Activated T-helper 1 cell treated with anti-CD3 and anti-CD28 coated beads, Interleukin-2, amount 50 U/mL, for 16 hours (primary cell): Measurements from ENCODE around the gene MANF.

Experiments used
- DNase-seq, 2 donors: peaks; one replicate each; pipeline ENCODE4 v3.0.0-alpha.2; 2020; ENCODE audit warnings: low read depth in 1 of 2, low spot score in 1 of 2

The MANF gene

DNA sequence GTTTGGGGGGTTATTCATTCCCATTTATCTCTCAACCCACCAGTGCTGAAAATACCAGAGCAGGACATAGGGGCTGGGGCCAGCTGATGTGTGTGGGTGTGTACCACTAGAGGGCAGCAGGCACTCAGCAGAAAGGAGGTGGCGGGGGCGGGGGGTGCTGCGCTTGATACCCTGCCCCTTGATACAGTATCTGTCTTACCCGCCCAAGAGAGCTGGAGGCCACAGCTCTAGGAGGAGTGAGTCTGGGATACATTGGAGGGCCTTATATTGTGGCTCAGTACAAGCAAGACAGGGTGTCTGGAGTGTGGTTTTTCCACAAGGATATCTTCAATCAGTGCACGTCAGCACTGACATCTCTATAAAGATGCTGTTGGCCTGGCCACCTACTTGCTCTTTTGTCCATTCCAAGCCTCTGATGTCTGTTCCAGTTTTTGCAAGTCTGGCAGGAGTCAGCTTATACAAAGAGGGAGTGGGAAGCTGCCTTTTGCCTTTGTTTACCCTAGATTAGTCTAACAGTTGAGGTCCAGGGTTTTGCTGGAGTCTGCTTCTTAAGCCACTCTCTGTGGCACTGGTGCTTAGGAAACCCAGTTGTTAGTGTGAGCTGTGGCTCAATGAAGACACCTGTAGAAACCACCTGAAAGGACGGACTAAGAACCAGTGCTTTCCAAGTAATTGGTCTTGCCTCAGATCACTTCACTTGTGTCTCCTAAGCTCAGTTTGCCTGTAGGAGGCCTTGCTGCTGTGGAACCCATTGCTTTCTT, 4.5 kb downstream of the MANF start:
- DNase-seq: peak in 1 of 2 donors; percentile 30

DNA sequence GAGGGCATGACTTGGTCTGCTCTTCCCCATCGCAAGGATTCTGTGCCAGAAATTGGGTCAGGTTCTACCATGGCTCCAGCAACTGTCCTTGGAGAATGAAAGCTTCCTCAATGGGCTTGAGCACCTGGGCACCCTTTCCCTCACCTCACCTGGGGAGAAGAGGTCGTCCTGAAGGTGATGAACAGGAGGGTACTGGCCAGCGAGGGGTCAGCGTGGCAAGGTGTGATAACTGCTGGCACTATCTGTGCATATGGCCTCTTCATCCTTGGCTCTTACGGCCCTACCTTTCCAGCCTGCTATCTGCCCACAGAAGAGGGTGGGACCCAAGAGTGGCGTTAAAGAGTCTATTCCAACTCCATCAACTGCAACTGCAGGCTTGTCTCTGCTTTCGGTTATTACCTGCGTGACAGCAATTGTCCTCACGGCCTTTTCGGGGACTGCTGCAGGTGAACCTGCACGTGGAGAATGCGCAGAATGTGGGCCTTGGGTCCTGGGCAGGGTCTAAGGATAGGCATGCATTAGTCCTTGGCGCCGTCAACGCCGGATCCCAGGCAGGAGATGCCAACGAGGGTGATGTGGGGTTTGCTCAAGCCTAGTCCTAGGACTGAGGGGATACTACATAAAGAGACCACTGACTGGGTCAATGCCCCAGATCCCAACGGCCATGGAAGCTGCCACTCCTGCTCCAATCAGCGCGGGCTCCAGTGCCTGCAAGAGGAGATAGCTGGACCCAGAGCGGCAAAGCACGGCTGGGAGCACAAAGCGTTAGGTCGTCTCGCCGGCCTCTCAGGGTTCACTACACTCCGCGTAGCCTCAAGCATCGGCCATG, 5.4 kb downstream of the MANF start:
- DNase-seq: no peak

DNA sequence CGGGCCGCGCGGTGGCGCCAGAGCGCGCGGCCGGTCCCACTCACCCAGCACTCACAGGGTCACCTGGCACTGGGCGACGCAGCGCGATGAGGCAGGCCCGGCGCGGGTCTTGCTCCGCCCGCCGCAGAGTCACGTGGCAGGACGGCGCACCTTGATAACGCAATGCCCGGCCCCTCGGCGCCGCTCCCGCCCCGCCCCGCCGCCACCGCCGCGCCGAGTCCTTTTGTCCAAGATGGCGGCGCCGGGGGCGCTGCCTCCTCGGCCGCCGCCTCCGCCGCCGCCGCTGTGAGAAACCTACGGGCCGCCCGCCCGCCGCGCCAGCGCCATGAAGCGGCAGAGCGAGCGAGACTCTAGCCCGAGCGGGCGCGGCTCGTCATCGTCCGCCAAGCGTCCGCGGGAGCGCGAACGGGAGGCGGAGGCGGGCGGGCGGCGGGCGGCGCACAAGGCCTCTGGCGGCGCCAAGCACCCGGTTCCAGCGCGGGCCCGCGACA, 6.0 kb downstream of the MANF start, which contains the start of gene RBM15B:
RBM15B (plus strand) TSS at position 211 of the 491 bp plus-strand sequence; CDS start at position 326, 115 bp downstream.
- peak; percentile 95 to 97 for DNase-seq

DNA sequence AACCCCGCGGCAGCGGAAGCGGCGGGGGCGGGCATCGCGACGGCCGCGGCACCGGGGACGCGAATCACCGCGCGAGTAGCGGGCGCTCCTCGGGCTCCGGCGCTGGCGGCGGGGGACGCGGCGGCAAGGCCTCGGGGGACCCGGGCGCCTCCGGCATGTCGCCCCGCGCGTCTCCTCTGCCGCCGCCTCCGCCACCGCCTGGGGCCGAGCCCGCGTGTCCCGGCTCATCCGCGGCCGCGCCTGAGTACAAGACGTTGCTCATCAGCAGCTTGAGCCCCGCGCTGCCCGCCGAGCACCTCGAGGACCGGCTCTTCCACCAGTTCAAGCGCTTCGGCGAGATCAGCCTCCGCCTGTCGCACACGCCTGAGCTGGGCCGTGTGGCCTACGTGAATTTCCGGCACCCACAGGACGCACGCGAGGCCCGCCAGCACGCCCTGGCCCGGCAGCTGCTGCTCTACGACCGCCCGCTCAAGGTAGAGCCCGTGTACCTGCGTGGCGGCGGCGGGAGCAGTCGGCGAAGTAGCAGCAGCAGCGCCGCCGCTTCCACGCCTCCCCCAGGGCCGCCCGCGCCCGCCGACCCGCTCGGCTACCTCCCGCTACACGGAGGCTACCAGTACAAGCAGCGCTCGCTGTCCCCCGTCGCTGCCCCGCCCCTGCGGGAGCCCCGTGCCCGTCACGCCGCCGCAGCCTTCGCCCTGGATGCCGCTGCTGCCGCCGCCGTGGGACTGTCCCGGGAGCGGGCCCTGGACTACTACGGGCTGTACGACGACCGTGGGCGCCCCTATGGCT, 6.7 kb downstream of the MANF start:
- DNase-seq: peak in 1 of 2 donors; percentile 35

DNA sequence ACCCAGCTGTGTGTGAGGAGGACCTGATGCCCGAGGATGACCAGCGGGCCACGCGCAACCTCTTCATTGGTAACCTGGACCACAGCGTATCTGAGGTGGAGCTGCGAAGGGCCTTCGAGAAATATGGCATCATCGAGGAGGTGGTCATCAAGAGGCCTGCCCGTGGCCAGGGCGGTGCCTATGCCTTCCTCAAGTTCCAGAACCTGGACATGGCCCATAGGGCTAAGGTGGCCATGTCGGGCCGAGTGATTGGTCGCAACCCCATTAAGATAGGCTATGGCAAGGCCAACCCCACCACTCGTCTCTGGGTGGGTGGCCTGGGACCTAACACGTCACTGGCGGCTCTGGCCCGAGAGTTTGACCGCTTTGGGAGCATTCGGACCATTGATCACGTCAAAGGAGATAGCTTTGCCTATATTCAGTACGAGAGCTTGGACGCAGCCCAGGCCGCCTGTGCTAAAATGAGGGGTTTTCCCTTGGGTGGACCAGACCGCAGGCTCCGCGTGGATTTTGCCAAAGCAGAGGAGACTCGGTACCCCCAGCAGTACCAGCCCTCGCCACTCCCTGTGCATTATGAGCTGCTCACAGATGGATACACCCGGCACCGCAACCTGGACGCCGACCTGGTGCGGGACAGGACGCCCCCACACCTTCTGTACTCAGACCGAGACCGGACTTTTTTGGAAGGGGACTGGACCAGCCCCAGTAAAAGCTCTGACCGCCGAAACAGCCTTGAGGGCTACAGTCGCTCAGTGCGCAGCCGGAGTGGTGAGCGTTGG, 7.5 kb downstream of the MANF start:
- no peak for DNase-seq

DNA sequence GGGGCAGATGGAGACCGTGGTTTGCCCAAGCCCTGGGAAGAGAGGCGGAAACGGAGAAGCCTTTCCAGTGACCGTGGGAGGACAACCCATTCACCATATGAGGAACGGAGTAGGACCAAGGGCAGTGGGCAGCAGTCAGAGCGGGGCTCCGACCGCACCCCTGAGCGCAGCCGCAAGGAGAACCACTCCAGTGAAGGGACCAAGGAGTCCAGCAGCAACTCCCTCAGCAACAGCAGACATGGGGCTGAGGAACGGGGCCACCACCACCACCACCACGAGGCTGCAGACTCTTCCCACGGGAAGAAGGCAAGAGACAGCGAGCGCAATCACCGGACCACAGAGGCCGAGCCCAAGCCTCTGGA, 8.0 kb downstream of the MANF start:
- DNase-seq: no peak

DNA sequence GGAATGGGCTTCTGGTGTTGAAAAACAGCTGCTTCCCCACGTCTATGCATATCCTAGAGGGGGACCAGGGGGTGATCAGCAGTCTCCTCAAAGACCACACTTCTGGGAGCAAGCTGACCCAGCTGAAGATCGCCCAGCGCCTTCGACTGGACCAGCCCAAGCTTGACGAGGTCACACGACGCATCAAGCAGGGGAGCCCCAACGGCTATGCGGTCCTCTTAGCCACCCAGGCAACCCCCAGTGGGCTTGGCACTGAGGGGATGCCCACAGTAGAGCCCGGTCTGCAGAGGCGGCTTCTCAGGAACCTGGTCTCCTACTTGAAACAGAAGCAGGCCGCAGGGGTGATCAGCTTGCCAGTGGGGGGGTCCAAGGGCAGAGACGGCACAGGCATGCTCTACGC, 8.5 kb downstream of the MANF start:
- no peak for DNase-seq

DNA sequence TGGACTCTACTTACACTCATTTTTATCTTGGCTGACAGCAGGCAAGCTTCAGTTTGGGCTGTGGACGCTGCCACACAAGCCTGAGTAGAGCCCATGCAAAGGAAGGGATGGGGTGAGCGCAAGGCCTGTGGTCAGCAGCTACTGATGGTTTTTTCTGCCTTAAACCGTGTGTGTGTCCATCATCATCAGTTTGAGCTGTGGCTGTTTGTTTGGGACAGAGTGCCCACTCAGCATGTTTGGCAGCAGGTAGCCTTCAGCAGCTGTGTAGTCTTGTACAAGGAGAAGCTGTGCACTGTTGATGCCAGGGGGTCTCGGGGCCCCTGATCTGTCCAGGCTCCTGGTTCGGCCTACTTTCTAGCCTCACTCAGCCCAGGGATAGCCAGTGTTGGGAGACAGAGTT, 9.4 kb downstream of the MANF start:
- no peak for DNase-seq

DNA sequence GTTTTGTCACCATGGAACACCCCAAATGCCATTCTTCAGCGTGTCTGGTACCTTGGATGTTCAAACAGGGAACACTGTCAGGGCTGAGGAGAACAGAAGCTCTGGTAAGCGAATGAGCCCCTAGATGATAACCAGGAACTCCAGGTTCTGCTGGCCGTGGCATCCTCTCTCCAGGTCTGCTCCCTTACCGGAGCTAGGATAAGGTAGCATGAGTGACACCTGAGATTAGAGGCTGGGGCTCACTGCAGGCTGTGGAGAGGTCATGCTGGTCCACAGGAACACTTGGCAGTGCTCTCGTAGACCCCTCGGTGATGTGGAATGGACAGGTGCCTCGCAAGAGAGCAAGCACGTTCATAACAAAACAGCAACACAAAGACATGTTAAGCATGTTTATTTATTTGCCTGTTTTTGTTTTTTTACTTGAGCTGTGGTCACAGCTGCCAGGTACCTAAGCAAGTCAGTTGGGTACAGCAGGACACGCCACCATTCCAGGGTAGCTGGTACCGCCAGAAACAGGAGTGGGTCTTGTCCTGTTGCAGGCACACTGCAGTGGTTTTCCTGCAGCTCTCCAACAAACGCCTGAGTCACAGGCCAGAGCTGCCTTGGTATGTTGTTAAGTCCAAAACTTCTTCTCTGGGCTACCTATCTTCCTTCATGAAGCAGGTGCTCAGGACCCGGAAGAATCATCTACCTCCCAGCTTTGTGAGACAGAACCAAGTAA, 10.6 kb downstream of the MANF start:
- DNase-seq: no peak

DNA sequence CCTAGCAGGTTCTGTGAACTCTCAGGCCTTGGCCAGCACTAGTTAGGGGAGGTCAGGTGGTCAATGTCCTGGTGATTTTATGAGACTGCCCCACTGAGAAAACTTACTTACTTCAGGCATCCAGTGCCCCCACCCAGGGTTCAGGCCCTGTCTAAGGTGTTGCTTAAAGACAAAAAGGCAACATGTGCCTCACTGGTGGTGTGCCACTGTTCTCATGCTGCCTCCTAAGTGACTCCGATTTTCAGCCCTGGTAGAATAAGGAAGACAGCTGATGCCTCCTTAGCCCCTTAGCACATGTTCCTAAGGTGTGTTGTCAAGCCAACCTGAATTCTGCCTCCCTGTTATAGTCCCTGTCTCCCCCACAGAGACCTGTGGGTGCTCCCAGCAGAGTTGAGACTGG, 11.3 kb downstream of the MANF start:
- no peak for DNase-seq

DNA sequence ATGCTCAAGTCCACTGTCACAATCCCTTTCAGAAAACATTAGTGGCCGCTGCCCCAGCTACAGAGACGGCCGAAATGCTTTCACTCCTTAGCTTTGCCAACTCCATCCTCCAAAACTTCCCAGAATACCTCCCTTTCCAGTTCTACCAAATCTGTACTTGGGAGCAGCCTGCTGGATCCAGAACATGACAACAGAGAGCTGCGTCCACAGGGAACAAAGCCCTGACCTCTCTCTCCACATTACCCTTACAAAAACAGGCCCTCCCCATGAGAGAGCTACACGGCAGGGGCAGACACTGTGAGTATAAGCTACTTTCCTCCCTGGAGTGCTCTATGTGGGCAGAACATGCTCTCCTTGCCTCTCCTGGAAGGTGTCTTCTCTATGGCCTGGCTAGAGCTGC, 12.3 kb downstream of the MANF start:
- no peak for DNase-seq

DNA sequence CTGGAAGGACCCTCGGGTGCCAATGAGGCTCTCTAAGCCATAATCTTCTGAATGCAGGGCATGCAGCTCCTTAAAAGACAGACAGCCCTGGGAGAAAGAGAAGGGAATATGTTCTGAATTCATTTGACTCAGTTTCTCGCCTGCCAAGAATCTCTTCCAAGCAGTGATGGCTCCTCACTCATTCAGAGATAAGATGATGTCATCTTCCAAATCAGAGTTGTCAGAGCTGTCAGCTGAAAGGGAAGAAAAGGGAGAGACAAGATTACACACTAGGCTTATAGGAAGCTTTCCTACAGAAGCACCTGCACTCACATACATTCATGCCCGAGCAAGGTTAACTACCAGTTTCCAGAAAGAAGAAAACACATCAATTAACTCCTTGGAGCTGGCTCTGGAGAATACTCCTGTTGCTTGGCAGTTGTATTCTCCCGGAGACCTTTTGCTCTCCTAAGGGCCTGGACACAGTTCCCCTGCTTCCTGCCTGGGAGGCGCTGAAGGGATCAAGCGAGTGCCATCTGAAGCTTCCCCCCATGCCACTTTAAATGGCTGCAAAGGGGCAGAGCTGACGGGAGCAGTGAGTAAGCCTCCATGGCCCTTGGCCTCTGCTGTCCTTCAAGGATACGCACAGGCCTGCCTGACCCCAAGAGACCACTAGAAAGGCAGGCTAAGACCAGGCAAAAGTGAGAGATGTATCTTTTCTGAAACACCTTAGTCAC, 13.7 kb downstream of the MANF start:
- no peak for DNase-seq

DNA sequence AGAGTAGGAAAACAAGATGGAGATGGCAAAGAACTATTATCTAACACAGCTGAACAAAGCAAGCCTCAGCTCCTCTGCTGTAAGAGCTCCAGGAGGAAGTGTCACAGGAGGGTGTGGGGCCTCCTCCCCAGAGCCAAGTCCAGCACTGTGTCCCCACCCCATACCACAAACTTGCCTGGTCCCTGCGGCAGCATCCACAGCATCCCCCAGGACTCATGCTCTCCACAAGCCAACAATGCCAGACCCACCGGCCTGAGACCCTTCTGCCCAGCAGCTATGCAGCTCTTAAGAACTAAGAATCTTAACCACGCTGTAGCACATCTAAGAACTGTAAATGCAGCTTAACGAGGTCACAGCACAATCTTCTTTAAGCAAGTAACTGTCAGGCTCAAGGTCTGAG, 15.1 kb downstream of the MANF start:
- no peak for DNase-seq

DNA sequence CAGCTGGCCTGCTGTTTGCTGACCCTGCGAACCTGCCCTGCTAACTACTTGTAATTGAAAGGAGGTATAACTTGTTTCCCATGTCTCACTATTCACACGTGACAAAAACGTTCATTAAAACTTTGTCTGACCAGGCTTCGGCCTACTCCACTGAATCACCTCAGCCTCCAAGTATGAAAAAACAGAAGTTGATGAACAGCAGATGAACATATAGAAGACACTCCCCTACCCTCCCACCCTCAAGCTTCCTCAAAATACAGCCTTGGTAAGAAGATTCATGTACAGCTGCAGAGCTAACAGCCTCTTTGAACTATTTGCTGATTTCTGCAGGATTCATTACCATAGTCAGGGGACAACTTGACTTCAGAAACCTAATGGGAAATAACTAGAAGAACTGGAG, 16.6 kb downstream of the MANF start:
- no peak for DNase-seq

DNA sequence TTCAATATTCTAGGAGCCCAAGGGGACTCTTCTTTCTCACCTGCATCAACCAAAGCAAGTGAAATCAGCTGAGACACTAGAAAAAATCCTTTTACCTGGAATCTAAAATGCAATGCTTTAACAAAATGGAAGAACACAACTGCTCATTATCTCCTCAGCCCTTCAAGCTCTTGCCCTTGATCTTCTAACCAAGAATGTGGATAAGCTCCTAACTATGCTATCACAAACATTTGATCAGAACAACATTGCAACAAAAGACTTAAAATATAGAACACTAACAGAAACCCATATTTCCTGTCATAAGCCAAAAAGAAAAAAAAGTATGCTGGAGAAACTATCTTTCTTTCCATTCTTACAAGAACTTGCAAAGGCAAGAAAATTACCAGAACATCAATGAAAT, 18.6 kb downstream of the MANF start:
- DNase-seq: no peak

DNA sequence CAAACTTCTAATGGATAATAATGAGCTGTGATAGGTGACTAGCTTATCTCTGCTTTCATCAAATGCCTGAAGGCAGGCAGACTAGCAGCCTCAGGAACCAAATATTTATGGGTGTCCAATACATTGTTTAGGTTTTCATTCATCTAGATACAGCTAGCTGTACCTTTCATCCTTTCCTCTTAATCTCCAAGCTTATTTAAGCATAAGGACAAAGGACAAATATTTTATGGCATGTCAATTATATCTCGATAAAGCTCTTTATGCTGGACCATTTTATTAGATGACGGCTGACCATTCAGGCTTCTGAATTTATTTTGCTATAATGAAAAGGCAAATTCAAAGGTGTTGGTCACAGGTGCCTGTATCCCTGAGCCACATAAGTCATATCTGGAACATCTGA, 22.9 kb downstream of the MANF start:
- DNase-seq: no peak

DNA sequence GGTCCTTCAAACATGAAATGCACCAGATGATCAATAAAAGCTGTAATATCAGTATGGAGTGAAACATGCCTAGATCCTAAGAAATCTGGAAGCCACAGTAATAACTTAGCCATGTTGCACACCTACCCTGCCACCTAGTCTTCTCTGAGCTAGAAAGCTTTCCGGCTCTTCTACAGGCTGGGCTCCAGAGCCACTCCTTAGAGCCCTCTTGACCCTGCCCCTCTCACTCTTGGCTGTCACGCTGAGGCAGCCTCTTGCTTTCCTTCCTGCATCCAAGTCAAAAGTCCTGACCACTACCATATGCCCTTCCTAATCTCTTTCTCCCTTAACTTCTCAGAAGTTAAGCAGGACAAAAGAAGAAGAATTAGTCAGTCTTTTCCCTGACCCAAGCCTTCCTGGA, 23.7 kb downstream of the MANF start:
- no peak for DNase-seq

DNA sequence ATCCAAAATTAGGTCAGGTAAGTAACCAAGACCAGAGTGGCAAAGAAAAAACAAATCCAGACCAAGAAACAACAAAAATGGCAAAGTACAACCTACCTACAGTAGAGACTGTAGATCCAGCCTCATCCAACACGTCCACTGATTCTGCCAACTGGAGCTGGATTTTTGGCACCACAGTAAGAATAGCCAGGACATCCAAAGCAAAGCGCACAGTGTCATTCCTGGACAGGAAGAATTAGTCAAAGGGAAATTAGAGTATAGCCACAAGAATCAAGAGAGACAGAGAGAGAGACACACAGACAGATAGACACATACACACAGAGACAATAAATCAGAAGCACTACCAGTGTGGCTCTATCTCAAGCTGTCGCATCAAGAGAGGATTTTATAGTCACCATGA, 37.1 kb downstream of the MANF start:
- DNase-seq: no peak

DNA sequence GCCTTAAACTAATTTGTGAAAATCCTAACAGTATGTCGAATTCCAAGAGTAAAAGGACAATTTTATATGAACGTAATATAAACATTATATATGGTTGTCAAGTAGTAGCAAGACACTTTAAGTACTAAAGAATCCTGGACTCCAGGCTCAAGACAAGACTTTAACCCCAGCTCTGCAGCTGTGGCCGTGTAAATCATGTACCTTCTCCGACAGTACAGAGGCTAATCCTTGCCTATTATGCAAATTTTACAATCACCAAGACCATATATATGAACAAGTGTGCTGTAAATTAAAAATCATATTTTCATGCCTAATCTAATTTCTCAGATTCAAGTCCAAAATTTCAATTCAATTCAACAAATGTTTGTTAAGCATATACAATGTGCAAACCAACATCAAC, 41.8 kb downstream of the MANF start:
- no peak for DNase-seq

DNA sequence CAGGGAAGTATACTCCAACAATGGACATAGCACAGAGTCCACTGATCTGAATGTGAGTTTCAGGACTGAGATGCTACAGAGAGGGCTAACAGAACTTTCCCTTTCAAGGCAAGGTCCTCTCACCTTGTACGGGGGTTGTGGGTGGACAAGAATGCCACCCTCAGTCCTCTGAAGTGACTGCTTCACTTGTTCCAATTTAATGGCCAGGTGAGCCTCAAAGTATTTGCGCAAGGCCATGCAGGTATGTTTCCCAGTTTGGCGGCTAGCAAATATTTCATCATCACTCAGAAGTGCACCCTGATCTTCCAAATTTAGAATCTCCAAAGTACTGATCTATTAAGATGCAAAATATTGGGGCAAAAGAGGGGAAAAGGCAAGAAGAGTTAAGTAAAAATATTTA, 44.0 kb downstream of the MANF start:
- no peak for DNase-seq
